SK-N-SH (cell line): ENCODE measurements around the gene NR2C1. TPM values are rescaled to one million over a fixed set of nuclear protein-coding genes. Genes with fewer than 3 reads are reported as not detected.
A peak's percentile ranks its signal among the peaks of the same experiment; 100 is the strongest.

Experiments
- CTCF ChIA-PET: fragments of 300-600, 350-600 bp; formaldehyde crosslinking; extraction: SDS; loops from one replicate; lab custom pipeline; 2021; lab: Yijun Ruan, JAX
- POLR2A ChIA-PET: fragments of 350-600 bp; sonication (Branson Sonifier 250); formaldehyde crosslinking; extraction: SDS; loops from one replicate; lab custom pipeline; 2020; ENCODE audit warnings: antibody characterized with exemption, inconsistent platforms; lab: Yijun Ruan, JAX
- DNase-seq: peaks from one replicate; pipeline ENCODE4 v3.0.0; 2012
- H2AFZ ChIP-seq: fragments of 200-600 bp; sonication (generic); 2 replicates; pipeline ENCODE4 v1.8.1; 2016; ENCODE audit warnings: antibody characterized with exemption, mild to moderate bottlenecking, low read depth
- H3F3A ChIP-seq: fragments of 200-600 bp; sonication (generic); replicated peaks from 2 replicates; pipeline ENCODE3; 2016; ENCODE audit warnings: antibody characterized with exemption, mild to moderate bottlenecking; ENCODE audit not compliant: insufficient read depth
- H3K27ac ChIP-seq, 2 experiments: fragments of 200-500 bp in 1 of 2; fragments of 200-600 bp in 1 of 2; sonication (Bioruptor generic) in 1 of 2; sonication (generic), shearing (Covaris generic) in 1 of 2; 2 replicates each; pipeline versions ENCODE4 v1.5.1 to v1.6.1; 2014 to 2016; ENCODE audit warnings: low read depth in 2 of 2, inconsistent platforms in 1 of 2, low read length in 1 of 2, mild to moderate bottlenecking in 1 of 2, mixed read lengths in 1 of 2
- H3K27me3 ChIP-seq: fragments of 200-600 bp; sonication (generic), shearing (Covaris generic); 2 replicates; pipeline ENCODE4 v1.6.1; 2016; ENCODE audit warnings: mixed run types; ENCODE audit not compliant: insufficient read depth
- H3K36me3 ChIP-seq, 2 experiments: fragments of 200-500 bp in 1 of 2; fragments of 200-600 bp in 1 of 2; sonication (Bioruptor generic) in 1 of 2; sonication (generic) in 1 of 2; replicated peaks in 1 of 2; 2 replicates each; pipeline versions ENCODE3 to v1.5.1; 2014 to 2016; ENCODE audit warnings: low read length in 1 of 2, mild to moderate bottlenecking in 1 of 2; ENCODE audit not compliant: insufficient read depth in 2 of 2, control insufficient read depth in 1 of 2
- H3K4me1 ChIP-seq, 2 experiments: fragments of 200-500 bp in 1 of 2; fragments of 200-600 bp in 1 of 2; sonication (Bioruptor generic) in 1 of 2; sonication (generic), shearing (Covaris generic) in 1 of 2; 2 replicates each; pipeline versions ENCODE4 v1.5.1 to v1.6.1; 2014 to 2016; ENCODE audit warnings: low read depth in 1 of 2, low read length in 1 of 2, mixed run types in 1 of 2; ENCODE audit not compliant: insufficient read depth in 2 of 2, control insufficient read depth in 1 of 2
- H3K4me2 ChIP-seq: fragments of 200-600 bp; sonication (generic), shearing (Covaris generic); 2 replicates; pipeline ENCODE4 v1.6.1; 2017; ENCODE audit warnings: mixed run types
- H3K4me3 ChIP-seq, 2 experiments: fragments of 200-500 bp in 1 of 2; fragments of 200-600 bp in 1 of 2; sonication (Bioruptor generic) in 1 of 2; sonication (generic), shearing (Covaris generic) in 1 of 2; 2 replicates each; pipeline versions ENCODE4 v1.5.1 to v1.8.1; 2014 to 2016; ENCODE audit warnings: low read depth in 2 of 2, inconsistent platforms in 1 of 2, low read length in 1 of 2, mild to moderate bottlenecking in 1 of 2, mixed read lengths in 1 of 2, moderate library complexity in 1 of 2
- H3K79me2 ChIP-seq: fragments of 200-600 bp; sonication (generic); 2 replicates; pipeline ENCODE4 v1.8.1; 2017; ENCODE audit warnings: mild to moderate bottlenecking; ENCODE audit not compliant: insufficient read depth
- H3K9ac ChIP-seq: fragments of 200-600 bp; sonication (generic); 2 replicates; pipeline ENCODE4 v1.6.1; 2017; ENCODE audit warnings: mixed run types
- H3K9me2 ChIP-seq: fragments of 200-600 bp; sonication (generic); 2 replicates; pipeline ENCODE4 v1.6.1; 2017; ENCODE audit warnings: mixed run types
- H3K9me3 ChIP-seq: fragments of 200-600 bp; sonication (generic); 2 replicates; pipeline ENCODE4 v1.6.1; 2017; ENCODE audit warnings: mixed run types, mild to moderate bottlenecking, moderate library complexity
- H4K20me1 ChIP-seq: fragments of 200-600 bp; sonication (generic); 2 replicates; pipeline ENCODE4 v1.6.1; 2017; ENCODE audit warnings: mild to moderate bottlenecking, mixed run types; ENCODE audit not compliant: insufficient read depth
- CHD2 ChIP-seq: fragments of 150-350 bp; IDR thresholded peaks from 2 replicates; pipeline ENCODE4 v1.6.1; 2018; ENCODE audit warnings: low read length; ENCODE audit not compliant: partially characterized antibody
- EZH2phosphoT487 ChIP-seq: fragments of 200-600 bp; sonication (generic); IDR thresholded peaks from 2 replicates; pipeline ENCODE4 v1.6.1; 2017; ENCODE audit warnings: low read depth, mixed run types, mild to moderate bottlenecking, antibody characterized with exemption, moderate library complexity, borderline replicate concordance
- FOXM1 ChIP-seq: IDR thresholded peaks from 2 replicates; pipeline ENCODE4 v1.4.0; 2012; ENCODE audit warnings: low read depth, mild to moderate bottlenecking
- GABPA ChIP-seq: IDR thresholded peaks from 2 replicates; pipeline ENCODE4 v1.4.0; 2012; ENCODE audit warnings: low read depth, mild to moderate bottlenecking
- GATA2 ChIP-seq: sonication (generic); formaldehyde crosslinking; IDR thresholded peaks from 2 replicates; pipeline ENCODE4 v1.5.0; 2020; ENCODE audit warnings: mild to moderate bottlenecking, missing genetic modification reagents
- MEF2A ChIP-seq: IDR thresholded peaks from 2 replicates; pipeline ENCODE4 v1.4.0; 2012; ENCODE audit warnings: low read depth, borderline replicate concordance
- MXI1 ChIP-seq: IDR thresholded peaks from 2 replicates; pipeline ENCODE4 v1.6.1; 2012; ENCODE audit warnings: mild to moderate bottlenecking, low read depth, low read length, improper control_type of control experiment
- NFIC ChIP-seq: IDR thresholded peaks from 2 replicates; pipeline ENCODE4 v1.4.0; 2012; ENCODE audit warnings: borderline replicate concordance
- NRF1 ChIP-seq: IDR thresholded peaks from 2 replicates; pipeline ENCODE4 v1.6.1; 2012; ENCODE audit warnings: low read depth, mild to moderate bottlenecking, low read length
- RAD21 ChIP-seq: IDR thresholded peaks from 2 replicates; pipeline ENCODE4 v1.6.1; 2012; ENCODE audit warnings: mild to moderate bottlenecking, low read length
- RCOR1 ChIP-seq: fragments of 150-350 bp; IDR thresholded peaks from 2 replicates; pipeline ENCODE4 v1.6.1; 2017; ENCODE audit warnings: antibody characterized with exemption, low read length
- RFX5 ChIP-seq: IDR thresholded peaks from 2 replicates; pipeline ENCODE4 v1.6.1; 2012; ENCODE audit warnings: mild to moderate bottlenecking, improper control_type of control experiment, low read length
- RXRA ChIP-seq: IDR thresholded peaks from 2 replicates; pipeline ENCODE4 v1.4.0; 2012; ENCODE audit warnings: low read depth, mild to moderate bottlenecking, borderline replicate concordance
- SMC3 ChIP-seq: IDR thresholded peaks from 2 replicates; pipeline ENCODE4 v1.6.1; 2012; ENCODE audit warnings: low read depth, low read length, improper control_type of control experiment
- TAF1 ChIP-seq: IDR thresholded peaks from 2 replicates; pipeline ENCODE4 v1.6.1; 2012; ENCODE audit warnings: low read depth, mild to moderate bottlenecking, low read length, moderate library complexity, borderline replicate concordance
- TCF12 ChIP-seq: IDR thresholded peaks from 2 replicates; pipeline ENCODE4 v1.4.0; 2012
- WGBS: methylation state at CpG from one replicate; pipeline ENCODE4 v1.1.6; 2017; ENCODE audit warnings: low lambda C conversion rate; 5-methylcytosine and 5-hydroxymethylcytosine counted together
- polyA plus RNA-seq, 3 experiments: library from polyadenylated mRNA; depleted of rRNA; stranded (reverse); fragments of >200 nt; gene quantifications; 2 replicates each; pipeline ENCODE4 v1.2.3, GENCODE V29; 2012
- TF ChIP-seq, protein P1 (sequence below): fragments of 150-350 bp; IDR thresholded peaks from 2 replicates; pipeline ENCODE4 v1.6.1; 2016; ENCODE audit warnings: mild to moderate bottlenecking, low read depth, low read length
- TF ChIP-seq, protein P2 (sequence below): IDR thresholded peaks from 2 replicates; pipeline ENCODE4 v1.6.1; 2012; ENCODE audit warnings: mild to moderate bottlenecking, low read depth, low read length, moderate library complexity
- TF ChIP-seq, protein P3 (sequence below): IDR thresholded peaks from 2 replicates; pipeline ENCODE4 v1.4.0; 2012; ENCODE audit warnings: low read depth
- TF ChIP-seq, protein P4 (sequence below): IDR thresholded peaks from 2 replicates; pipeline ENCODE4 v1.4.0; 2012; ENCODE audit warnings: low read depth, borderline replicate concordance
- TF ChIP-seq, protein P5 (sequence below): fragments of 200-600 bp; sonication (generic); IDR thresholded peaks from 2 replicates; pipeline ENCODE4 v1.6.1; 2017; ENCODE audit warnings: antibody characterized with exemption, mild to moderate bottlenecking, moderate library complexity
- TF ChIP-seq, protein P6 (sequence below): IDR thresholded peaks from 2 replicates; pipeline ENCODE4; 2012

The NR2C1 gene
- polyA plus RNA-seq, 1 of the 3 experiments (the other 2 are of a cell fraction): 15.9 TPM

DNA sequence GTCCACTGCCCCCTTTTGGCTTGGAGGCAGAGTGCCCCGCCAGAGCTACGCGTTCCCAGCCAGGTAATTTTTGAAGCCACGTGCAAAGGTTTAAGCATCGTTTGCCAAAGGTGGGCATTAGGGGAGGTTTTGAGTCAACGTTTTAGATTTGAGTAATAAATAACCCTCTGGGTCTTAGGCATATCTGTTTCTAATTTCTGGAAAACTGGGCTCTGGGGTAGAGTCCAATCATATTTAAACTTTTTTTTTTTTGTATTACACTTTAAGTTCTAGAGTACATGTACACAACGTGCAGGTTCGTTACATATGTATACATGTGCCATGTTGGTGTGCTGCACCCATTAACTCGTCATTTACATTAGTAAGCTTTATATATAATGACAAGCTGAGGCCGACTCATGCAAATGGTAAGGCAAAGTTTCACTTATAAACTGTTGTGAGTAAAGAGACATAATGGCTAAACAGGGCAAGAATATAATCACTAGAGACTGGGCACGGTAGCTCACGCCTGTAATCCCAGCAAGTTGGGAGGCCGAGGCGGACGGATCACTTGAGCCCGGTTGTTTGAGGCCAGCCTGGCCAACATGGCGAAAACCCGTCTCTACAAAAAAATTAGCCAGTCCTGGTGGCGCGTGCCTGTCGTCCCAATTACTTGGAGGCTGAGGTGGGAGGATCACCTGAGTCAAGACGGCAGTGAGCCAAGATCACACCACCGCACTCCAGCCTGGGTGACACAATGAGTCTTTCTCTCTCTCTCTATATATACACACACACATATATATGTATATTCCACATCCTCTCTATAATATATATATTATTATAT lies 491 bp upstream of the NR2C1 start:
- Histone ChIP-seq H3K9ac (no peak overlapping the region; the same call in 1 of the 2 replicates), H3K9me2 (no peaks in the 10 kb centered on the region), H3K36me3 (no peaks in the 10 kb centered on the region), H3K79me2 (peaks cover 40% of the 10 kb centered on the region), H3K4me3 (peak overlapping the region; percentile 77 to 94), H3K27ac (no peak overlapping the region), H3K9me3 (no peaks in the 10 kb centered on the region), H3F3A (no peaks in the 10 kb centered on the region), H3K4me2 (0 out of 2 replicates have a peak overlapping the region, but pooled peaks have one; percentile 76), H3K27me3 (no peaks in the 10 kb centered on the region), H2AFZ (peak overlapping the region; percentile 71), H3K4me1 (no peaks in the 10 kb centered on the region), H4K20me1 (no peaks in the 10 kb centered on the region)
- ChIA-PET POLR2A (interaction anchor here (0.8 to 2.4 kb wide), 4 partner anchors 70 to 430 kb away, joined by 3 to 14 read pairs (median 4); partner anchors contain the start of genes FGD6, NDUFA12 and VEZT), CTCF (interaction anchor here (0.6 to 2.7 kb wide), 20 partner anchors 9 to 736 kb away, joined by 3 to 18 read pairs (median 4); partner anchors contain the start of genes FGD6, METAP2 and VEZT)
- 62% methylated on average over 23 of the region's 23 CpGs for WGBS
- TF ChIP-seq GABPA (no peak), SMC3 (peak; percentile 50; the same call in 1 of the 2 replicates), RCOR1 (no peak; the same call in 1 of the 2 replicates), FOXM1 (no peak), GATA2 (CRISPR knock-in tag) (no peak), NFIC (no peak), NRF1 (no peak), CHD2 (no peak), TAF1 (no peak), EZH2phosphoT487 (no peak), RAD21 (peak; percentile 41; the same call in 1 of the 2 replicates), MXI1 (peak; percentile 94), RXRA (no peak), TCF12 (no peak), MEF2A (no peak), RFX5 (no peak)
- TF ChIP-seq, protein P1, sequence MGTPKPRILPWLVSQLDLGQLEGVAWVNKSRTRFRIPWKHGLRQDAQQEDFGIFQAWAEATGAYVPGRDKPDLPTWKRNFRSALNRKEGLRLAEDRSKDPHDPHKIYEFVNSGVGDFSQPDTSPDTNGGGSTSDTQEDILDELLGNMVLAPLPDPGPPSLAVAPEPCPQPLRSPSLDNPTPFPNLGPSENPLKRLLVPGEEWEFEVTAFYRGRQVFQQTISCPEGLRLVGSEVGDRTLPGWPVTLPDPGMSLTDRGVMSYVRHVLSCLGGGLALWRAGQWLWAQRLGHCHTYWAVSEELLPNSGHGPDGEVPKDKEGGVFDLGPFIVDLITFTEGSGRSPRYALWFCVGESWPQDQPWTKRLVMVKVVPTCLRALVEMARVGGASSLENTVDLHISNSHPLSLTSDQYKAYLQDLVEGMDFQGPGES: no peak
- TF ChIP-seq, protein P2, sequence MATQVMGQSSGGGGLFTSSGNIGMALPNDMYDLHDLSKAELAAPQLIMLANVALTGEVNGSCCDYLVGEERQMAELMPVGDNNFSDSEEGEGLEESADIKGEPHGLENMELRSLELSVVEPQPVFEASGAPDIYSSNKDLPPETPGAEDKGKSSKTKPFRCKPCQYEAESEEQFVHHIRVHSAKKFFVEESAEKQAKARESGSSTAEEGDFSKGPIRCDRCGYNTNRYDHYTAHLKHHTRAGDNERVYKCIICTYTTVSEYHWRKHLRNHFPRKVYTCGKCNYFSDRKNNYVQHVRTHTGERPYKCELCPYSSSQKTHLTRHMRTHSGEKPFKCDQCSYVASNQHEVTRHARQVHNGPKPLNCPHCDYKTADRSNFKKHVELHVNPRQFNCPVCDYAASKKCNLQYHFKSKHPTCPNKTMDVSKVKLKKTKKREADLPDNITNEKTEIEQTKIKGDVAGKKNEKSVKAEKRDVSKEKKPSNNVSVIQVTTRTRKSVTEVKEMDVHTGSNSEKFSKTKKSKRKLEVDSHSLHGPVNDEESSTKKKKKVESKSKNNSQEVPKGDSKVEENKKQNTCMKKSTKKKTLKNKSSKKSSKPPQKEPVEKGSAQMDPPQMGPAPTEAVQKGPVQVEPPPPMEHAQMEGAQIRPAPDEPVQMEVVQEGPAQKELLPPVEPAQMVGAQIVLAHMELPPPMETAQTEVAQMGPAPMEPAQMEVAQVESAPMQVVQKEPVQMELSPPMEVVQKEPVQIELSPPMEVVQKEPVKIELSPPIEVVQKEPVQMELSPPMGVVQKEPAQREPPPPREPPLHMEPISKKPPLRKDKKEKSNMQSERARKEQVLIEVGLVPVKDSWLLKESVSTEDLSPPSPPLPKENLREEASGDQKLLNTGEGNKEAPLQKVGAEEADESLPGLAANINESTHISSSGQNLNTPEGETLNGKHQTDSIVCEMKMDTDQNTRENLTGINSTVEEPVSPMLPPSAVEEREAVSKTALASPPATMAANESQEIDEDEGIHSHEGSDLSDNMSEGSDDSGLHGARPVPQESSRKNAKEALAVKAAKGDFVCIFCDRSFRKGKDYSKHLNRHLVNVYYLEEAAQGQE: no peak
- TF ChIP-seq, protein P3, sequence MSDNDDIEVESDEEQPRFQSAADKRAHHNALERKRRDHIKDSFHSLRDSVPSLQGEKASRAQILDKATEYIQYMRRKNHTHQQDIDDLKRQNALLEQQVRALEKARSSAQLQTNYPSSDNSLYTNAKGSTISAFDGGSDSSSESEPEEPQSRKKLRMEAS: peak; percentile 88
- TF ChIP-seq, protein P4, sequence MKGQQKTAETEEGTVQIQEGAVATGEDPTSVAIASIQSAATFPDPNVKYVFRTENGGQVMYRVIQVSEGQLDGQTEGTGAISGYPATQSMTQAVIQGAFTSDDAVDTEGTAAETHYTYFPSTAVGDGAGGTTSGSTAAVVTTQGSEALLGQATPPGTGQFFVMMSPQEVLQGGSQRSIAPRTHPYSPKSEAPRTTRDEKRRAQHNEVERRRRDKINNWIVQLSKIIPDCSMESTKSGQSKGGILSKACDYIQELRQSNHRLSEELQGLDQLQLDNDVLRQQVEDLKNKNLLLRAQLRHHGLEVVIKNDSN: no peak
- TF ChIP-seq, protein P5, sequence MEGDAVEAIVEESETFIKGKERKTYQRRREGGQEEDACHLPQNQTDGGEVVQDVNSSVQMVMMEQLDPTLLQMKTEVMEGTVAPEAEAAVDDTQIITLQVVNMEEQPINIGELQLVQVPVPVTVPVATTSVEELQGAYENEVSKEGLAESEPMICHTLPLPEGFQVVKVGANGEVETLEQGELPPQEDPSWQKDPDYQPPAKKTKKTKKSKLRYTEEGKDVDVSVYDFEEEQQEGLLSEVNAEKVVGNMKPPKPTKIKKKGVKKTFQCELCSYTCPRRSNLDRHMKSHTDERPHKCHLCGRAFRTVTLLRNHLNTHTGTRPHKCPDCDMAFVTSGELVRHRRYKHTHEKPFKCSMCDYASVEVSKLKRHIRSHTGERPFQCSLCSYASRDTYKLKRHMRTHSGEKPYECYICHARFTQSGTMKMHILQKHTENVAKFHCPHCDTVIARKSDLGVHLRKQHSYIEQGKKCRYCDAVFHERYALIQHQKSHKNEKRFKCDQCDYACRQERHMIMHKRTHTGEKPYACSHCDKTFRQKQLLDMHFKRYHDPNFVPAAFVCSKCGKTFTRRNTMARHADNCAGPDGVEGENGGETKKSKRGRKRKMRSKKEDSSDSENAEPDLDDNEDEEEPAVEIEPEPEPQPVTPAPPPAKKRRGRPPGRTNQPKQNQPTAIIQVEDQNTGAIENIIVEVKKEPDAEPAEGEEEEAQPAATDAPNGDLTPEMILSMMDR: peak; percentile 86
- TF ChIP-seq, protein P6, sequence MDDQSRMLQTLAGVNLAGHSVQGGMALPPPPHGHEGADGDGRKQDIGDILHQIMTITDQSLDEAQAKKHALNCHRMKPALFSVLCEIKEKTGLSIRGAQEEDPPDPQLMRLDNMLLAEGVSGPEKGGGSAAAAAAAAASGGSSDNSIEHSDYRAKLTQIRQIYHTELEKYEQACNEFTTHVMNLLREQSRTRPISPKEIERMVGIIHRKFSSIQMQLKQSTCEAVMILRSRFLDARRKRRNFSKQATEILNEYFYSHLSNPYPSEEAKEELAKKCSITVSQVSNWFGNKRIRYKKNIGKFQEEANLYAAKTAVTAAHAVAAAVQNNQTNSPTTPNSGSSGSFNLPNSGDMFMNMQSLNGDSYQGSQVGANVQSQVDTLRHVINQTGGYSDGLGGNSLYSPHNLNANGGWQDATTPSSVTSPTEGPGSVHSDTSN: no peak
- no peak for DNase-seq
